Stomach (tissue), 9 donors: ENCODE measurements around the gene KIAA1217. TPM values are rescaled to one million over a fixed set of nuclear protein-coding genes. Genes with fewer than 3 reads are reported as not detected.

Source experiments
- DNase-seq, 2 donors: peaks; one replicate each; pipeline versions ENCODE4 v3.0.0 to v3.0.0-alpha.2; 2013 to 2019
- H3K27ac ChIP-seq, 5 donors: fragments of 200-600 bp in 4 of 5; sonication (generic) in 4 of 5; one replicate each; pipeline ENCODE4 v1.5.1; 2013 to 2019; ENCODE audit warnings: mild to moderate bottlenecking in 1 of 5, moderate library complexity in 1 of 5
- H3K27me3 ChIP-seq, 3 donors: fragments of 200-600 bp; sonication (generic); one replicate each; pipeline ENCODE4 v1.5.1; 2017 to 2019; ENCODE audit warnings: mixed run types in 1 of 3
- H3K36me3 ChIP-seq, 4 donors: fragments of 200-600 bp; sonication (generic); 1 replicate in 3 of 4; 2 replicates in 1 of 4; pipeline ENCODE4 v1.5.1; 2016 to 2019
- H3K4me1 ChIP-seq, 4 donors: fragments of 200-600 bp; sonication (generic); one replicate each; pipeline ENCODE4 v1.5.1; 2016 to 2019
- H3K4me3 ChIP-seq, 4 donors: fragments of 200-600 bp; sonication (generic) in 3 of 4; one replicate each; pipeline ENCODE4 v1.5.1; 2016 to 2019; ENCODE audit warnings: mild to moderate bottlenecking in 1 of 4
- H3K9me3 ChIP-seq, 4 donors: fragments of 200-600 bp; sonication (generic); one replicate each; pipeline ENCODE4 v1.5.1; 2016 to 2019
- EP300 ChIP-seq: sonication (generic); formaldehyde crosslinking; IDR thresholded peaks from one replicate; pipeline ENCODE4 v1.6.1; 2017; ENCODE audit warnings: antibody characterized with exemption
- POLR2A ChIP-seq, 4 donors: fragments of 450-650 bp; IDR thresholded peaks; one replicate each; pipeline ENCODE4 v1.6.1; 2016; ENCODE audit warnings: antibody characterized with exemption in 4 of 4, control low read depth in 2 of 4, mild to moderate bottlenecking in 1 of 4, moderate library complexity in 1 of 4
- POLR2AphosphoS5 ChIP-seq, 3 donors: sonication (generic); formaldehyde crosslinking; IDR thresholded peaks; one replicate each; pipeline ENCODE4 v1.6.1; 2016; ENCODE audit warnings: antibody characterized with exemption in 3 of 3
- WGBS, 5 donors: extraction: QIAGEN DNeasy Blood & Tissue Kit in 3 of 5; methylation state at CpG; one replicate each; pipeline versions ENCODE4 v1.1.5 to v1.1.7; 2013 to 2018; 5-methylcytosine and 5-hydroxymethylcytosine counted together
- intact Hi-C: fragments of 100-400 bp; cut with DNase I; formaldehyde crosslinking; loops from one replicate; pipeline ENCODE4 v1.15.1; 2023; ENCODE audit warnings: low total_unique reads
- polyA plus RNA-seq, 3 donors: library from polyadenylated mRNA; stranded (reverse); fragments of 200-250 nt; gene quantifications; one replicate each; pipeline ENCODE4 v1.2.3, GENCODE V29; 2013
- total RNA-seq, 5 donors: library from RNA; depleted of rRNA; stranded (reverse); fragments of >200 nt; gene quantifications; one replicate each; pipeline versions ENCODE4 v1.1.0 to v1.2.3, GENCODE V29; 2014 to 2016
- TF ChIP-seq, protein P1 (sequence below), 7 experiments: fragments of 450-650 bp in 4 of 7; fragments of 200-600 bp in 3 of 7; sonication (generic) in 3 of 7; IDR thresholded peaks; one replicate each; pipeline ENCODE4 v1.5.1; 2016 to 2019; ENCODE audit warnings: antibody characterized with exemption in 7 of 7, control low read depth in 2 of 7, mild to moderate bottlenecking in 1 of 7
- donor health status: healthy with polysubstance abuse.
- donor health status: Bipolar disorder and iron deficiency.
- donor health status: healthy.

Gene KIAA1217
- total and polyA plus RNA-seq, 8 donors, result 6.2 to 112 (median 24.6) TPM

DNA sequence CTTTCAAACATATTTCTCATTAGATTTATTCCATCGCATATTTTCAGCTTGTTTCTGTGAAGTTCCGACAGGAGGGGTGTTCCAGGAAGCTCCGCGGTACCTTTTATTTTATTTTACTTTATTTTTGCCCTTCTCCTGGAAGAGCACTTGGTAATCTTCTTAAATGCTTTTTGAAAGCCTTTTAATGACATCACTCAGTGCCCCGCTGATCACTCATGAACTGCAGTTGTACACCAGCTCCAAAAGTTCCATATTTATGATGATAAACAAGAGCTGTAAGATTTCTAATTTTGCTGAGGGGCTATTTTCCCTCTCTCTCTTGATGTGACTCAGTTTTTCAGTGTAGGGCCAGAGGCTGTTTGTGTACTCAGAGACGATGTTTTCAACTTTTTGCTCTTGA lies 144.4 kb downstream of the KIAA1217 start:
- Histone ChIP-seq H3K9me3 (no peaks in the 10 kb centered on the region), H3K27me3 (no peaks in the 10 kb centered on the region), H3K4me3 (no peak overlapping the region), H3K36me3 (no peaks in the 10 kb centered on the region), H3K27ac (peak overlapping the region in 1 of 5 donors; percentile 29), H3K4me1 (peaks cover 0 to 11% (median 5%) of the 10 kb centered on the region in 4 donors)
- TF ChIP-seq, protein P1, sequence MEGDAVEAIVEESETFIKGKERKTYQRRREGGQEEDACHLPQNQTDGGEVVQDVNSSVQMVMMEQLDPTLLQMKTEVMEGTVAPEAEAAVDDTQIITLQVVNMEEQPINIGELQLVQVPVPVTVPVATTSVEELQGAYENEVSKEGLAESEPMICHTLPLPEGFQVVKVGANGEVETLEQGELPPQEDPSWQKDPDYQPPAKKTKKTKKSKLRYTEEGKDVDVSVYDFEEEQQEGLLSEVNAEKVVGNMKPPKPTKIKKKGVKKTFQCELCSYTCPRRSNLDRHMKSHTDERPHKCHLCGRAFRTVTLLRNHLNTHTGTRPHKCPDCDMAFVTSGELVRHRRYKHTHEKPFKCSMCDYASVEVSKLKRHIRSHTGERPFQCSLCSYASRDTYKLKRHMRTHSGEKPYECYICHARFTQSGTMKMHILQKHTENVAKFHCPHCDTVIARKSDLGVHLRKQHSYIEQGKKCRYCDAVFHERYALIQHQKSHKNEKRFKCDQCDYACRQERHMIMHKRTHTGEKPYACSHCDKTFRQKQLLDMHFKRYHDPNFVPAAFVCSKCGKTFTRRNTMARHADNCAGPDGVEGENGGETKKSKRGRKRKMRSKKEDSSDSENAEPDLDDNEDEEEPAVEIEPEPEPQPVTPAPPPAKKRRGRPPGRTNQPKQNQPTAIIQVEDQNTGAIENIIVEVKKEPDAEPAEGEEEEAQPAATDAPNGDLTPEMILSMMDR (IDR thresholded peaks at IDR 0.05), result no peak
- TF ChIP-seq POLR2A (IDR thresholded peaks at IDR 0.05) (no peak), EP300 (no peak), POLR2AphosphoS5 (IDR thresholded peaks at IDR 0.05) (no peak)
- no peak for DNase-seq
- intact Hi-C loops, result loop anchor here (10.0 kb wide), 1 partner anchor 149 kb away; the partner anchor contains the start of gene KIAA1217
- WGBS, 5 donors, result 81 to 91% (median 86%) methylated on average over 6 of the region's 6 CpGs

GRCh38 chr10:24355056-24355688 lies 146.2 kb downstream of the KIAA1217 start:
- Histone ChIP-seq H3K27ac (no peak overlapping the region), H3K36me3 (no peaks in the 10 kb centered on the region), H3K9me3 (no peaks in the 10 kb centered on the region), H3K27me3 (no peaks in the 10 kb centered on the region), H3K4me3 (no peak overlapping the region), H3K4me1 (peaks cover 0 to 5% (median 1%) of the 10 kb centered on the region in 4 donors)
- DNase-seq, result no peak
- WGBS, 5 donors, result 77 to 83% (median 82%) methylated on average over 2 of the region's 2 CpGs
- TF ChIP-seq, protein P1 (IDR thresholded peaks at IDR 0.05), result no peak
- no peak for TF ChIP-seq POLR2A (IDR thresholded peaks at IDR 0.05)
- no peak for TF ChIP-seq EP300
- TF ChIP-seq POLR2AphosphoS5 (IDR thresholded peaks at IDR 0.05), result no peak
- intact Hi-C loops, result loop anchor here (10.0 kb wide), 1 partner anchor 150 kb away; the partner anchor contains the start of gene KIAA1217

DNA sequence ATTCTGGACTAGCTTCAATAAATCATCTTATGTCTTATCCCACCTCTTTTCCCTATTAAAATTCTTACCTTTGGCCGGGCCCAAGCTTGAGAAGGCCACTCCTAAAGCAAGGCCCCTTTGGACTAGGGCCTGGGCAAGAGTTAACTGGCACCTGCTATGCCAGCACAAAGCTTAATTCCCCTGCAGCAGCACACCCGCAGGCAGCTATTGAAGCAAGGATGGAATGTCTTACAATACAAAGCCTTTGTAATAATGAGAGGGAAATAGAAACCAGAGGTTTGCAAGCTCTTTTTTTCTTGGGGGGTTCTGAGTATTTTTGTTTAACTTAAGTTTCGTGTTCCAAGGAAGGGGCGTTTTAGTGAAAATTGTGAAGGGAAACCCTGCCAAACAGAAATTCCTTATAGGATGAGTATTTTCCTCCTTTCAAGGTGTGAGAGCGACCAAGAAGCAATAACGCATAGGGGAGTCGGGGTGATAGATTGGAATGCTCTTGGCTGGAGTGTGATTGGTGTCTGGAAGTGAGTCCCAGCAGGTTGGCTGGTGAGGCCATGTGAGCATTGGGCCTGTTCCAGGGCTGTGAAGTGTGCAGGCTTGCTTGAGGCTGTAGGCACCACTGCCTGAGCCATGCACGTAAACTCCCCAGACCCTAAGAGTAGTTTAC lies 148.5 kb downstream of the KIAA1217 start:
- no peak overlapping the region for H3K4me3 ChIP-seq
- 66 to 79% (median 73%) methylated on average over 8 of the region's 8 CpGs for WGBS, 5 donors
- H3K27ac ChIP-seq, result no peak overlapping the region
- no peaks in the 10 kb centered on the region for H3K36me3 ChIP-seq
- DNase-seq, result no peak
- intact Hi-C loops, result loop anchor here (10.0 kb wide), 1 partner anchor 153 kb away; the partner anchor contains the start of gene KIAA1217
- TF ChIP-seq EP300 (no peak), POLR2AphosphoS5 (IDR thresholded peaks at IDR 0.05) (no peak), POLR2A (IDR thresholded peaks at IDR 0.05) (no peak)
- TF ChIP-seq, protein P1 (IDR thresholded peaks at IDR 0.05), result no peak
- H3K27me3 ChIP-seq, result no peaks in the 10 kb centered on the region
- no peaks in the 10 kb centered on the region for H3K4me1 ChIP-seq
- H3K9me3 ChIP-seq, result no peaks in the 10 kb centered on the region

DNA sequence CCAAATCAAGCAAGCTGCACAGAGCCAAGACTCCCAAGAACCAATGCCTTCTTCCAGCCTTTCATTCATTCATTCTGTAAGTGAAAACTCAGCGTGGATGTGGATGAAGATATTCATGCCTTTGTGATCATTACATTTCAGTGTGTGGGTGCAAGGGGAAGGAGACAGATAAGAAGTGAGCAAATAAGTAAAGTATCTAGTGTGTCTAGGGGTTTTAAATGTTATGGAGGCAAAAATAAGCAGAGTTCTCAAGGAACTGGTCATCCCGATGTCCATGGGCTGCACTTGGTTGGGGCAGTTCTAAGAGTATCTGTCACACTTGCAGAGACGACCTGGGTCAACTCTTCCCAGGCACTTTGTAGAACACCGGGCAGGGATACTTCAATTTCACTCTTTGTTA lies 149.1 kb downstream of the KIAA1217 start:
- H3K4me1 ChIP-seq, result no peaks in the 10 kb centered on the region
- intact Hi-C loops, result loop anchor here (10.0 kb wide), 1 partner anchor 153 kb away; the partner anchor contains the start of gene KIAA1217
- no peak for TF ChIP-seq POLR2A (IDR thresholded peaks at IDR 0.05)
- TF ChIP-seq EP300, result no peak
- TF ChIP-seq POLR2AphosphoS5 (IDR thresholded peaks at IDR 0.05), result no peak
- TF ChIP-seq, protein P1 (IDR thresholded peaks at IDR 0.05), result no peak
- H3K27ac ChIP-seq, result no peak overlapping the region
- no peaks in the 10 kb centered on the region for H3K27me3 ChIP-seq
- WGBS, 5 donors, result 80 to 91% (median 86%) methylated on average over 4 of the region's 4 CpGs
- H3K9me3 ChIP-seq, result no peaks in the 10 kb centered on the region
- H3K4me3 ChIP-seq, result no peak overlapping the region
- DNase-seq, result no peak
- no peaks in the 10 kb centered on the region for H3K36me3 ChIP-seq
